HFFc6 (cell line): ENCODE results near the gene PSMD11. TPM values are rescaled to one million over a fixed set of nuclear protein-coding genes. Genes with fewer than 3 reads are reported as not detected.
A peak's percentile ranks its signal among the peaks of the same experiment; 100 is the strongest.

Experiments
- DNase-seq: peaks from one replicate; pipeline ENCODE4 v3.0.0-alpha.2; 2018
- H3K27ac Mint-ChIP-seq: 2 replicates; pipeline ENCODE4 v1.8.0; 2020; ENCODE audit warnings: mild to moderate bottlenecking, mixed read lengths
- H3K27me3 Mint-ChIP-seq: 2 replicates; pipeline ENCODE4 v1.8.0; 2021; ENCODE audit warnings: mild to moderate bottlenecking, moderate library complexity, mixed read lengths; ENCODE audit not compliant: insufficient read depth
- H3K36me3 Mint-ChIP-seq: 2 replicates; pipeline ENCODE4 v1.8.0; 2021; ENCODE audit warnings: low read depth, mixed read lengths
- H3K4me1 Mint-ChIP-seq: 2 replicates; pipeline ENCODE4 v1.8.0; 2020; ENCODE audit warnings: low read depth, mixed read lengths
- H3K4me3 Mint-ChIP-seq: 2 replicates; pipeline ENCODE4 v1.8.0; 2020; ENCODE audit warnings: mild to moderate bottlenecking, moderate library complexity, mixed read lengths
- H3K9me3 Mint-ChIP-seq: 2 replicates; pipeline ENCODE4 v1.8.0; 2020; ENCODE audit warnings: mild to moderate bottlenecking, mixed read lengths
- total RNA-seq, 6 experiments: library from RNA; stranded (reverse); fragmentation: NEBNext Ultra II Directional; extraction: Animal tissue kit (Norgen Biotek cat#: 25700); gene quantifications; 2 replicates in 1 of 6; 3 replicates in 5 of 6; pipeline ENCODE4 v1.2.3, GENCODE V29; 2021
- TF ChIP-seq, protein P1 (sequence below): fragments of 200-600 bp; sonication (generic); IDR thresholded peaks from 2 replicates; pipeline ENCODE4 v1.5.0; 2021; ENCODE audit warnings: antibody characterized with exemption, mild to moderate bottlenecking

The PSMD11 gene
- total RNA-seq, 6 experiments from 2014 or later: 105 to 121 (median 110) TPM

DNA sequence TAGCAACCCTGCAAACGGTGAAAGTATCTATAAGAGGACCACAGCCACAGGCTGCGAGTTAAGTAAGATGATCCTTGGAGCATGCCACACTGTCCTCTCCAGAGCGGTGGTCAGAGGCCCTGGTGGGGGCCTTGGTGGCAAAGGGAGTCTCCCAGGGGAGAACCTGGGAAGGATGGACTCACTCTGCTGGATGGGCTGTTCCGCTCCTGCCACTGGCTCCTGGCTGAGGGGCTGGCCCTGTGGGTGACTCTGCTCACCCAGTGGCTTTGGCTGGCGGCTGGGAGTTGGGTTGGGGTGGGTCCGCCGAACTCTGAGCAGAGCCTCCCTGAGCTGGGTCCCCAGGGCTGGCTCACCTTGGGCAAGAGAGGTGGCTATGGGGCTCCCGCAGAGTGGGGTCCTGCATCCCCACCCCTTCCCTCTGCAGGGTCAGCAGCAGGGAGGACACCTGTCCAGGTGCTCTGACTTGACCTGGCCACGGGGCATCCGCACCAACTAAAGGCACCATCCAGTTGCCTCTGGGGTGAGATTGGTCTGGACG, 49.7 kb downstream of the PSMD11 start:
- TF ChIP-seq, protein P1, sequence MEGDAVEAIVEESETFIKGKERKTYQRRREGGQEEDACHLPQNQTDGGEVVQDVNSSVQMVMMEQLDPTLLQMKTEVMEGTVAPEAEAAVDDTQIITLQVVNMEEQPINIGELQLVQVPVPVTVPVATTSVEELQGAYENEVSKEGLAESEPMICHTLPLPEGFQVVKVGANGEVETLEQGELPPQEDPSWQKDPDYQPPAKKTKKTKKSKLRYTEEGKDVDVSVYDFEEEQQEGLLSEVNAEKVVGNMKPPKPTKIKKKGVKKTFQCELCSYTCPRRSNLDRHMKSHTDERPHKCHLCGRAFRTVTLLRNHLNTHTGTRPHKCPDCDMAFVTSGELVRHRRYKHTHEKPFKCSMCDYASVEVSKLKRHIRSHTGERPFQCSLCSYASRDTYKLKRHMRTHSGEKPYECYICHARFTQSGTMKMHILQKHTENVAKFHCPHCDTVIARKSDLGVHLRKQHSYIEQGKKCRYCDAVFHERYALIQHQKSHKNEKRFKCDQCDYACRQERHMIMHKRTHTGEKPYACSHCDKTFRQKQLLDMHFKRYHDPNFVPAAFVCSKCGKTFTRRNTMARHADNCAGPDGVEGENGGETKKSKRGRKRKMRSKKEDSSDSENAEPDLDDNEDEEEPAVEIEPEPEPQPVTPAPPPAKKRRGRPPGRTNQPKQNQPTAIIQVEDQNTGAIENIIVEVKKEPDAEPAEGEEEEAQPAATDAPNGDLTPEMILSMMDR: no peak
- Mint-ChIP-seq H3K27ac (no peak overlapping the region), H3K4me3 (no peak overlapping the region), H3K27me3 (0 out of 2 replicates have a peak, but pooled peaks cover 2% of the 10 kb centered on the region), H3K4me1 (peaks cover 37% of the 10 kb centered on the region), H3K36me3 (no peaks in the 10 kb centered on the region), H3K9me3 (no peaks in the 10 kb centered on the region)
- no peak for DNase-seq

DNA sequence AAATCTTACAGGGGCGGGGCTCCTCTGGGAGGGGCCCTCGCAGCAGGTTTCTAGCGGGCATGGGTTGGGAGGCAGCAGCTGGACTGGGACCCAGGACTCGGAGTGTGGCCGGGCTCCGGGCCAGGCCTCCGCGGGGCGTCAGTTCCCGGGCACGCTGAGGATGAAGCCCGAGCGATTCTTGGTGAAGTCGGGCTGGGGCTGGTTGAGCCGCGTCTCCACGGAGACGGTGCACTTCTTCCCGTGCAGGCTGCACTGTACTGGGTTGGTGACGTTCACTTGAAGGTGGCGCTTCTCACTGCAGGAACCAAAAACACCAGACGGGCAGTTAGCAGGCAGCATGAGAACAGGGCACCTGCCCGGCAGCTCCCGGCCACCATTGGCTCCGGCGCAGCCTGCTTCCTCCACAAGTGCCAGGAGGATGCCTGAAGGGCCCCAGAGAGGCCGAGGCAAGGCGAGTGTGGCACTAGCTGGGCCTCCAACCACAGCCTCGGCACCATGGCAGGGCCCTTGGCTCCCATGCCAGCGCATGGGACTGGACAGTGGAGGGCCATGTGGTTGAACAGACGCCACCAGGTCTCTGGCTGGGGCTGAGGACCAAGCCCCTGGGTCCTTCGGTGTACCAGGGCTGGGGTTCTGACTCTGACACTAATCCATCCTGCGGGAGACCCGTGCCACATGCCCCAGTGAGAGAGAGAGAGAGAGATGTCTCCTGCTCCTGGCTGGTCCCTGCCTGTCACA, 50.5 kb downstream of the PSMD11 start:
- Mint-ChIP-seq H3K4me1 (peaks cover 37% of the 10 kb centered on the region), H3K9me3 (no peaks in the 10 kb centered on the region), H3K27ac (no peak overlapping the region), H3K27me3 (0 out of 2 replicates have a peak, but pooled peaks cover 2% of the 10 kb centered on the region), H3K4me3 (no peak overlapping the region), H3K36me3 (no peaks in the 10 kb centered on the region)
- no peak for DNase-seq
- TF ChIP-seq, protein P1: no peak

DNA sequence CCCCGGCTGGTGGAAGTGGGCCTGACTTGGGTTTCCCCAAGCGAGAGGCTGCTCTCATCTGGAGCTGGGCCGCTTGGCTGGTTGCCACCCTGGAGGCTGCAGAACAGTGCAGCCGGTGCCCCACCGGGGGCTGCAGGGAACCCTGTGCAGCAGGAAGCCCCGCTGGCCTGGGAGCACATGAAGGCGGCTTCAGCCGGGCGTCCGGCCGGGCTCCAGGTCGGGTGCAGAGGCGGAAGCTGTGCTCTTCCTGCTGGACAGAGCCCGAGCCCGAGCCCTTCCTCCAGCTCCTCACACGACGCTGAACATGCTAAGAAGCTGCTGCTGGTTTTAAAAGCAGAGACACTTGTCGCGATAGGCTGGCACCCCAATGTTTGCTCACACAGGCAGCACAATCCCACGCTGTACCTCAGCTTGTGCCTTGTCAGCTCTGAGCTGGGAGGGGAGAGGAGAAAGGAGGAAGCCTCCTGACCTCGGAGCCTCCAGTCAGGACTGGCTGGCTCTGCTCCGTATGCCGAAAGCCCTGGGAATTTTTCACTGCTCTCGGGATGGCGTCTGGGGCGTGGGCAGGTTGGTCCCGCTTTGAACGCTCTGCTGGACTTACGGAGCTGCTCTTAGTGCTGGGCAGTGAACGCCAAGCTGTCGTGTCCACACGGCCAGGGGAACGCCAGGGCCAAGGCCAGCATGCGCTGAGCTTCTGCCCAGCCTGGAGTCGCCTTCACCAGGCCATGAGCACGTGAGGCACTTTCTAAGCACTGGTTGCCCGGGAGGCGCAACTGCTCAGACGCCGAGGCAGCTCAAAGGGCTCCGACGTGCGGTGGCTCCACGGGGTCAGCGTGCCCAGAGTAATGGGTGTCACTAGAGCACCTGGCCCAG, 51.3 kb downstream of the PSMD11 start:
- H3K27ac Mint-ChIP-seq: peak overlapping the region; percentile 51

DNA sequence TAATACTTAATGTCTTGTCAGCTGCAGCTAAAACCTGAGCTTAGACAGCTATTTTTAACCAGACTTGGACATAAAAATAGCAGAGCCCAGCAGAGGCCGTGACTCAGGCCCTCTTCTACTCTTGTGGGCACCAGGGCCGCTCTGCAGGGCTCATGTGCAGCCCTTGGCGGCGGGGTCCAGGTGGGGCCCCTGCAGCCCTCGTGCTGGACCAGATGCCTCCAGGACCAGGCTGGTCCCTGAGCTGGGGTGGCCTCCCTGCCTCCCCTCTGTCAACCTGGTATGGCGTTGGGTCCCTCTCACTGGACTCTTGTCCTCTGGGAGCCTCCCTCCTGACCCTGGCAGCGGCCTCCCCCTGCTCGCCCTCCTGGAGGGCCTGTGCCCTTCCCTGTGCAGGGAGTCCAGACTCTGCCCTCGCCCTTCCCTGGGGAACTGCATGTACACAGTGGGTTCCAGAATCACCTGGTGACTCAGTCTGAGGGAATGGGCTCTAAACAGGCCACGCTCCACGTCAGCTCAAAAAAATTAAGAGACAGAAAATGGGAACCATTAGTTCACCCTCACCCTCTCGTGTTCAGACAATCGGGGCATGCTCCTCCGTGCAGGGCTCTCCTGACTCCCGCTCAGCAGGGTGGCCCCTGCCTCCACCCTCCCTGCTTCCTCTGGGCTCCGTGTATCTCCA, 52.2 kb downstream of the PSMD11 start:
- DNase-seq: peak; percentile 77
- H3K27ac Mint-ChIP-seq: peak overlapping the region; percentile 93
- no peaks in the 10 kb centered on the region for H3K36me3 Mint-ChIP-seq
- H3K4me3 Mint-ChIP-seq: peak overlapping the region; percentile 58; the same call in 1 of the 2 replicates
- TF ChIP-seq, protein P1: no peak
- peaks cover 37% of the 10 kb centered on the region for H3K4me1 Mint-ChIP-seq
- H3K9me3 Mint-ChIP-seq: no peaks in the 10 kb centered on the region
- 0 out of 2 replicates have a peak, but pooled peaks cover 2% of the 10 kb centered on the region for H3K27me3 Mint-ChIP-seq

More for the DNA sequence above, 51.3 kb downstream of the PSMD11 start:
- no peak for DNase-seq
- H3K27me3 Mint-ChIP-seq: 0 out of 2 replicates have a peak, but pooled peaks cover 2% of the 10 kb centered on the region
- peaks cover 37% of the 10 kb centered on the region for H3K4me1 Mint-ChIP-seq
- H3K36me3 Mint-ChIP-seq: no peaks in the 10 kb centered on the region
- TF ChIP-seq, protein P1: no peak
- H3K9me3 Mint-ChIP-seq: no peaks in the 10 kb centered on the region
- no peak overlapping the region for H3K4me3 Mint-ChIP-seq
